Measurements from ENCODE around the gene ACADS. TPM values are rescaled to one million over a fixed set of nuclear protein-coding genes. Genes with fewer than 3 reads are reported as not detected.

The ACADS gene
- total and polyA plus RNA-seq, 9 of the 15 experiments (the other 6 are each of a cell fraction or from before 2014, with no cell fraction given) = 0.06 to 20.3 (median 8.8) TPM

- TF ChIP-seq ZNF766 (CRISPR knock-in tag; conservative IDR thresholded peaks at IDR 0.05) = no peak
- TF ChIP-seq OTX1 (CRISPR knock-in tag; IDR thresholded peaks at IDR 0.05) = no peak
- TF ChIP-seq FOXP4 (CRISPR knock-in tag; IDR thresholded peaks at IDR 0.05; ENCODE audit: borderline replicate concordance) = no peak
- no peak for TF ChIP-seq NR3C1 (CRISPR knock-in tag; IDR thresholded peaks at IDR 0.05)
- TF ChIP-seq ZBTB8A (IDR thresholded peaks at IDR 0.05; ENCODE audit: partially characterized antibody) = no peak
- peak; percentile 57; the same call in 1 of the 2 replicates for TF ChIP-seq REST (IDR thresholded peaks at IDR 0.05; ENCODE audit: borderline replicate concordance)
- TF ChIP-seq REST (CRISPR knock-in tag; IDR thresholded peaks at IDR 0.05; ENCODE audit: low read depth) = no peak
- TF ChIP-seq, protein P1, sequence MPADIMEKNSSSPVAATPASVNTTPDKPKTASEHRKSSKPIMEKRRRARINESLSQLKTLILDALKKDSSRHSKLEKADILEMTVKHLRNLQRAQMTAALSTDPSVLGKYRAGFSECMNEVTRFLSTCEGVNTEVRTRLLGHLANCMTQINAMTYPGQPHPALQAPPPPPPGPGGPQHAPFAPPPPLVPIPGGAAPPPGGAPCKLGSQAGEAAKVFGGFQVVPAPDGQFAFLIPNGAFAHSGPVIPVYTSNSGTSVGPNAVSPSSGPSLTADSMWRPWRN (IDR thresholded peaks at IDR 0.05; ENCODE audit: low read depth) = 0 out of 2 replicates have a peak, but pooled peaks have one; percentile 29
- TF ChIP-seq CXXC5 (CRISPR knock-in tag; IDR thresholded peaks at IDR 0.05) = peak; percentile 79; the same call in 1 of the 2 replicates
- TF ChIP-seq CCNT2 (IDR thresholded peaks at IDR 0.05; ENCODE audit: borderline replicate concordance, extremely low read depth, insufficient read length, low read depth, low read length) = peak; percentile 26
- no peak; the same call in 1 of the 2 replicates for TF ChIP-seq BHLHE40 (IDR thresholded peaks at IDR 0.05; ENCODE audit: low read length)
- no peak for TF ChIP-seq MCM5 (IDR thresholded peaks at IDR 0.05; ENCODE audit: low read depth)
- TF ChIP-seq KDM4B (IDR thresholded peaks at IDR 0.05; ENCODE audit: borderline replicate concordance in 2 of 2, low read depth in 1 of 2) = peak in 1 of 2 experiments; percentile 52; a peak in 1 of 4 replicates
- TF ChIP-seq DPF2 (IDR thresholded peaks at IDR 0.05) = 0 out of 2 replicates have a peak, but pooled peaks have one; percentile 14
- TF ChIP-seq BRD9 (IDR thresholded peaks at IDR 0.05; ENCODE audit: low read depth, partially characterized antibody) = no peak
- TF ChIP-seq MTF1 (CRISPR knock-in tag; IDR thresholded peaks at IDR 0.05; ENCODE audit: borderline replicate concordance) = no peak
- TF ChIP-seq HDAC3 (IDR thresholded peaks at IDR 0.05; ENCODE audit: borderline replicate concordance, partially characterized antibody) = no peak
Observed at GRCh38 chr12:120686690-120687577, 38.7 kb upstream of the ACADS start, which contains the start of gene MLEC (continued).

Measured in K562 (cell line).